Right ventricle myocardium inferior (tissue), 1 donor: ENCODE results near the gene IGDCC3. TPM values are rescaled to one million over a fixed set of nuclear protein-coding genes. Genes with fewer than 3 reads are reported as not detected.
"Not testable (repeated sequence)": the region's sequence is repeated elsewhere in the genome, so short reads cannot be mapped to it uniquely, and the experiment has no call there.

Experiments used
- ATAC-seq: fragments of 200-7000 bp; cut with Tn5 transposase; one replicate; pipeline ENCODE4 v1.9.1; 2020; ENCODE audit warnings: mild to moderate bottlenecking, moderate library complexity
- DNase-seq: peaks from one replicate; pipeline ENCODE4 v3.0.0; 2021; ENCODE audit errors: missing footprints
- intact Hi-C: fragments of 100-400 bp; cut with DNase I; formaldehyde crosslinking; loops from one replicate; pipeline ENCODE4 v1.11.0; 2022
- total RNA-seq: library from RNA; stranded (reverse); fragmentation: NEBNext Ultra II Directional; extraction: Animal tissue kit (Norgen Biotek cat#: 25700); gene quantifications from one replicate; pipeline ENCODE4 v1.2.1, GENCODE V29; 2021
- donor health status: DM: no; HTN: yes; CAD: no; lungs with severe emphysema.

Gene IGDCC3
- total RNA-seq, 1 donor from 2014 or later: 0.43 TPM

GRCh38 chr15:65355988-65356353 lies 21.8 kb downstream of the IGDCC3 start:
- ATAC-seq: no peak

DNA sequence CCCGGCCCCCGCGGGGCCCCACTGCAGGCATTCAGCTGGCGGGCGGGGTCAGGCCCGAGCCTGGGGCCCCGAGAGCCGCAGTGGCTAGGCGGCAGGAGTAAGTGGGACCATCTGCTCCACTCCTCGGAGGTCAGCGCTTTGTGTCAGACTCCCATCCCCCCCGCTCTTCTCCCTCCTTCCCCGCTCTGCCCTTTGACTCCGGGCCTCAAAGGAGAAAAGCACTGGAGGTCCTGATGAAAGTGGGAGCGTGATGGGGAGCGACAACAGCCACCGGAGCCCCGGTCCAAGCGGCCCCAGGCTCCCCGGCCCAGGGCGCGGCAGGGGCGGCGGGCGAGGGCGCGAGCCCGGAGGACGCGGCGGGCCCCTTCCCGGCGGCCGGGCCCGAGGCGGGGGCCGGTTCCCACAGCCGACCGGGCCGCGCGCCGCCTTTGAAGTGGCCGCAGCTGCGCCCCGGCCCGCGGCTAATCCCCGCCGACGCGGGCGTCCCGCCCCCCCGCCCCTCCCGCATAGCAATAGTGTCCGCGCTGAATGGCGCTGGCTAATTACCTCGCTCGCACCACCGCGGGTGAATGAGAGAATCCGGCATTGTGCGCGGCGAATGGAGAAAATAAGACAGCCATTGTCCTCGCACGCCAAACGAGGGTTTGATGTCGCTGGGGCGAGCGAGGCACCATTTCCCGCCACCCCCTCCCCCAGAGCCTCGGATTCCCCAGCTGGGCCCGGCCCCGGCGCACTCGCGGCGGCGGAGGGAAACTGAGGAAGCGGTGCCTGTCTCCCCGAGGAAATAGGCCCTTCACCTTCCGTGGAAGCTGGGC lies 22.4 kb downstream of the IGDCC3 start:
- intact Hi-C loops: no loop called here
- DNase-seq: no peak
- peak; percentile 10 for ATAC-seq

More at GRCh38 chr15:65355988-65356353, 21.8 kb downstream of the IGDCC3 start:
- no peak for DNase-seq
- intact Hi-C loops: no loop called here

DNA sequence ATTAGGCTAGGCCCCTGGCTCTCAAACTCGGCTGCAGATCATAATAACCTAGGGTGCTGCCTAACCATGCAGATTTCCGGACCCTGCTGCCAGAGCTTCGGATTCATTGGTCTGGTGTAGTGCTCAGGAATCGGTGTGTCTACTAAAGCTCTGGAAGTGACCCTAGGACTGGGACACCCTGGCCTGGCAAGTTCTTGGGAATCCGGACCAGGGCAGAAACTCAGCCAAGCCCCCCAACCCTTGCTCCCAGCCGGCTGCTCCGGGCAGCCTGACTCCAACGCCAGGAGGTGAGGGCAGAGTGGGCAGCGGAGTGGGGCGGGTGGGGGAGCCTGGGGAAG lies 23.0 kb downstream of the IGDCC3 start:
- no peak for ATAC-seq
- intact Hi-C loops: no loop called here

DNA sequence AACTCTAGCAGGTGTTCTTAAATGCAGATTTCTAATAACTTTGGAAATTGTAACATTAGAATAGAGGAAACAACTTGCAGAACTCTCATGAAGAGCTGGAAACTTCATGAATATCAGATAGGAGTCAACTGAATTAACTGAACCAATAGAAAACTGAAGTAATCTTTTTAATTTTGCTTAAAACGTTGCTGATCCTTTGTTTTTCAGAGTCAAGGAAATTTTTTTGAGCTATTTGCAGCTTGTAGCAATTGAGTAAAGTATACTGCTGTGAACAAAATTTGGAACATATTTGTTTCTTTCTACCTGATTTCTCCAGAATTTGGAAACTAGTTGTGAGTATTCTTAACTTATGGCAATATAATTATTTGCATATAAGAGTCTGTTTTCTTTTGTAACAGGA lies 25.8 kb downstream of the IGDCC3 start:
- ATAC-seq, intact Hi-C loops, DNase-seq: not testable (repeated sequence)

More for the DNA sequence above, 23.0 kb downstream of the IGDCC3 start:
- DNase-seq: no peak

DNA sequence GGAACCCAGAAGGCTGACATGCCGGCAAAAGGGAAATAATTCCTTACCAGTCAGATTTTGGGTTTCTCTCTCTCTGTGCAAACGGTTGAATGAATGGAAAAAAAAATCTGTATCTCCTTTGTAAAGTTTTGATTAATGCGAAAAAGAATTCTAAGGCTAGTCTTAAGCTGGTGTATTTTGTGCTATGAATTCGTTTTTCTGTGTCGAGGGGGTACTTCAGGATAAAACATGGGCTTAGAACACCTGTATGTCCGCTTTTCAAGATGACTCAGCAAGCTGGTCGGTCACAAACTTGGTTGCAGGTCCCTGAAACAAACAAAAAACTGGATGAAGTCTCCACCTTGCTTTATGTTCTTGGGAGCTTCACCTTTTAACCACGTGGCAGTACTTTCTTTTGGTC lies 28.5 kb downstream of the IGDCC3 start:
- intact Hi-C loops: no loop called here
- no peak for ATAC-seq
- no peak for DNase-seq

GRCh38 chr15:65347756-65348155 lies 30.0 kb downstream of the IGDCC3 start:
- intact Hi-C loops, ATAC-seq: not testable (repeated sequence)
- DNase-seq: peak; percentile 27

DNA sequence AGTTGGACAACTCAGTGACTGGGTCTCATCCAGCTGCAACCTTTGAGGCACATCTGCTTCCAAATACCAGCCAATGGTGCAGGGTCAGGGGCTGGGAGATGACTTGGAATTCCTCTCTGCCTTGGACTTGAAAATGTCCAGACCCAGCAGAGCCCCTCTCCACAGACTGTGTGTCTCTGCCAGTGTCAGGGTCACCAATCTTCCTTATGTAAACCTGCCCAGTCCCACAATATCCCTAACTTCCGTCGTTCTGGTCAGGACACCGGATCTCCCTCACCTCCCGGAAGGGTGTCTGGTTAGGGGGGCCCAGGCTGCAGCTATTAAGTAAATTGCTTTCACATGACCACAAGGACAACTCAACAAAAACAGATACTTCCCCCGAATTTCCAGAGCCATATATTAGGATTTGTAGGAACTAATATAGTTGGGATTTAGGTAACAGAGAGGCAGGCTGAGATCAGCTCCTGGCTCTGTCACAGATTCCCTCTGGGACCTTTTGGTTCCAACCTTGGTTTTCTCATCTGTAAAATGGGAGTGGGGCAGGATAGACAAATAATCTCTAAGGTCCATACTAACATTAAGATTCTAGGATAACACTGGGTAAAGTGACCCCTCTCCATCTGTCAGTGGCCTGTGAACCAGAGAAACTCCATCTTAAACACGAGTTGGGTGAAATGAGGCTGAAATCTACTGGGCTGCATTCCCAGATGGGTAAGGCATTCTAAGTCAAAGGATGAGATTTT lies 30.8 kb downstream of the IGDCC3 start:
- intact Hi-C loops: no loop called here
- ATAC-seq: no peak

GRCh38 chr15:65344914-65345275 lies 32.9 kb downstream of the IGDCC3 start:
- intact Hi-C loops: no loop called here
- ATAC-seq: no peak
- DNase-seq: no peak

More for the DNA sequence above, 30.8 kb downstream of the IGDCC3 start:
- DNase-seq: peak; percentile 20

DNA sequence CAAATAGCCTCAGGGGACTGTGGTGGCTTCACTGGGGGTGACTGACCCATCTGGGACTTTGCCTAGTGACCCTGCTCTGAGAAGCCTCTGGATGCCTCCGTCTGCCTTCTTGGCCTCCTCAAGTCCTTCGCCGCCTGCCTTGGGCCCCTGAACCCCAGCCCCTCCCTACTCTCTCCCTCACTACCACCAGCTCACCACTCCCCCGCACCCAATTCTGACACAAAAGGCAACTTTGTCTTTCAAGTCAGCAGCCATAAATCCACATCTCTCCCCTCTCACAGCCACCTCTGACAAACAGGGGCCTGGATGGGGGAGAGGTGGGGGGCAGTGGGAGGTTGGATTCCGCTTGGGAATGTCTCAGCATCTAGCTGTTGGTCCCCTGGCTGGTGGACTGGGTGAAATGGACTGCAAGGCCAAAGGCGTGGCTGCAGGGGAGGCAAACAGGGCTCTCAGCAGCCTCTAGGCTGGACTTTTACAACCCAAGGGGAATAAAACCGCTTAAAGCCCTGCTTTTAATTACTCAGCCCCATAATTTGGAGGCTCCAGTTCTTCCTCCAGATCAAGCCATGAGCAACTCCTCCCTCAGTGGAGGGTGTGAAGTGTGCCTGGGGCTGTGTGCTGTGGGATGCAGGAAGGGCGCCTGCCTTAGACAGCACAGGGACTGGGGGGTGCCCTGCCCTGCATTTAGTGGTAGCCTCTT lies 33.4 kb downstream of the IGDCC3 start:
- intact Hi-C loops: no loop called here
- ATAC-seq (no peak), DNase-seq (peak; percentile 7)

DNA sequence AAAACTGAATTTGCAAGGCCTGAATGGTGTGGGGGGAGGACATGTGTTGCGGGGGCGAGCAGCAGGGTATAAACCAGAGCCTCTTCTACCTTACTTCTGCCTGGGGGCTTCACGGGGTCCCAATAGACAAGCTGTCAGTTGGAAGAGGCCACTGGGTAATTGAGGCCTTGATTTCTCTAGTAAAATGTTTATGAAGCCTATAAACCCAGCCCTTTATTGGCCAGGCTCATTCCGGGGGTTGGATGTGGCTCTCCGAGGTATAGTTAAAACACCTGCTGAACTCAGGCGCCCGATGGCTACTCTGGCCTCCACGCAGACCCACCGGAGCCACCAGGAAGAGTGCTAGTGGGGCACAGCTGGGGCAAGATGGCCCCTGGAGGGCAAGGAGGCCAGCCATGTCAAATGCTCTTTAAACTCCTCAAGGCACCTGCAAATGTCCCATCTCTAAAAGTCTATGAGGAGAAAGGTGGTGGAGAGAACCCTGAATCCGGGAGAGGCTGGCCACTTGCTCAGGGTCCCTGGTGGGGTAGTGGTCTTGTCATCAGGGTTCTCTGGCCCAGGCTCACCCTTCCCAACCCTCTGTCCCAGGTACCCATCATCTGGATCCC lies 34.3 kb downstream of the IGDCC3 start:
- ATAC-seq: no peak
- intact Hi-C loops: no loop called here
- DNase-seq: peak; percentile 25

- no peak for ATAC-seq
- DNase-seq: no peak
- intact Hi-C loops: no loop called here
Measured at GRCh38 chr15:65342493-65342892, 35.3 kb downstream of the IGDCC3 start.

- DNase-seq: peak; percentile 18
- ATAC-seq: no peak
- intact Hi-C loops: no loop called here
Measured at GRCh38 chr15:65339920-65340319, 37.9 kb downstream of the IGDCC3 start.

DNA sequence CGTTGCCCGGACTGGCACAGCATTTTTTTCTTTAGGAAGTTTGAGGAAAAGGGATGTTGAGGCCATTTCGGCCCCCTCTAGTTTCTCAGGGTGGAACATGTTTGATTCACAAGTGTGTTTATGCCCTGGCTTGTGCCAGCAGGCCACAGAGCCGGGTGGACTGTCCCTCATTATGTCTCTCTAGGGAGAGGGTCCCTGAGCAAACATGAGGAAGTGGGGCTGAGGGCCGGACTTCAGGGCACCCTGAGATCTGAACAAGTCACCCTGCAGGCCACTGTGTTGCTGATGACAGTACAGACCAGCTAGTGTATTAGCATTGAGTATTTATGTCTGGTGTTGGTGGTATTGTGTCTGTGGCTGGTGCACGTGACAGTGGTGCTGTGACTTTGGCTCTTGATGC lies 38.4 kb downstream of the IGDCC3 start:
- peak; percentile 35 for DNase-seq
- no peak for ATAC-seq
- intact Hi-C loops: no loop called here

GRCh38 chr15:65338823-65339222 lies 39.0 kb downstream of the IGDCC3 start:
- ATAC-seq (no peak), DNase-seq (peak; percentile 14)
- intact Hi-C loops: no loop called here

DNA sequence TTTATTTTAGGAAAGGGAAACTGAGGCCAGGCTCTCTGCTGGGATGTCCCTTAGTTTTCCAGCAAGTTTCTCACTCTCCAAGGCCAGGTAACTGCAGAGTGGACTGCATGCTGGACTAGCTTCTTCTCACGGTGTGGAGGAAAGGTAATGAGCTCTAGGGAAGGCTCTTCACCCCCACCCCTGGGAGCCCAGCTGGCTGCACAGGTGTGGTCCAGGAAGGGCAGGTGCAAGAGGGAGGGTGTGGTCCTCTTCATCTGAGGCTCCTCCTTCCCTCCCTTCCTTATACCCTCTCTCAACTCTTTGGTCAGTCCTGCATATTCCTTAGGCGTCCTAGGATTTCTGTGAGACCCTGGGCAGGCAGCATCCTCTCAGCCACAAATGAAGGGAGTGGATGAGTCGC lies 39.4 kb downstream of the IGDCC3 start:
- no peak for DNase-seq
- intact Hi-C loops: no loop called here
- no peak for ATAC-seq

GRCh38 chr15:65337436-65338070 lies 40.2 kb downstream of the IGDCC3 start:
- intact Hi-C loops: no loop called here
- ATAC-seq (no peak), DNase-seq (peak; percentile 56)

DNA sequence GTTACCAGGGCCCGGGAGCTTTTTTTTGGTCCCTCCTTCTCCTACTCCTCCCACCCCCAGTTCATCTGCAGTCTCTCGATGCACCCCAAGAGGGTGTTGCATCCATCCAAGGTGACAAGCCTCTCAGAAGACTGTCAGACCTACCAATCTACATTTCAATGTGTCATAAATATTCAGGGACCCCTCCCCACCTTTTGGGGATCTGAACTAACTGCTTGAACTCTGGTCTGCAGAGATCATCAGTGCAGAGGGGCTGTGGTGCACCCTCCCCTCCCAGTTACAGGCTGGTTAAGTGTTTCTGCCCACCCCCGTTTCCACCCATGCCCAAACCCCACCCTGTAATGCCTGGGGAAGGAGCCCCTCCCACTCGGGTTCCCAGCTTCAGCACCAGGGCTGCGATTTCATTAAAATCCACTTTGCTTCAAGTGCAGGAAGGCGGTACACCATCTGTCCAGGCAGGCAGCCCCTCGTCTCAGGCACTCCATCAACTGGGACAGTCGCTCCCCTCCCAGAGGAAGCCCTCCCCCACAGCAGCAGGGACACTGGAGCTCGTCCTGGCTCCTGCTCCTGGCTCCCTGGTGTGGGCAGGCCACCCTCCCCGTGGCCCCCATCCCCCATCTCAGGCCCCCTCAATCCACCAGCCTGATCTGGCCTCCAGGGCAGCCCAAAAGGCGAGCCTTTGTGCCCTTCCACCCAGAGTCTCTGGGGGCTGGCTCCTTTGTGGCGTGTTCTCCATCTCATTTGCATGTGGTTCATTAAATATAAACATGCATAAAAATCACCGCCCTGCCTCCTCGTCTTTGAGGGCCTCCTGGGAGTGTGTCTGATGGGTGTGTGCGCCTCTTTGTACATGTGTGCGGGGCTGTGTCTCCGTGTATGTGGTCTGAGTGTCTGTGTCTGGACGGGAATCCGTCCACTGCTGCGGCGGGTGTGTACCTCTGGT lies 41.0 kb downstream of the IGDCC3 start:
- no peak for ATAC-seq
- DNase-seq: peak; percentile 20
- intact Hi-C loops: no loop called here
